NCI-H774 (cell line): Measurements from ENCODE around the gene UTF1.

Experiments used
- DNase-seq: peaks from one replicate; lab custom pipeline; 2025; lab: John Stamatoyannopoulos, UW

The UTF1 gene, protein sequence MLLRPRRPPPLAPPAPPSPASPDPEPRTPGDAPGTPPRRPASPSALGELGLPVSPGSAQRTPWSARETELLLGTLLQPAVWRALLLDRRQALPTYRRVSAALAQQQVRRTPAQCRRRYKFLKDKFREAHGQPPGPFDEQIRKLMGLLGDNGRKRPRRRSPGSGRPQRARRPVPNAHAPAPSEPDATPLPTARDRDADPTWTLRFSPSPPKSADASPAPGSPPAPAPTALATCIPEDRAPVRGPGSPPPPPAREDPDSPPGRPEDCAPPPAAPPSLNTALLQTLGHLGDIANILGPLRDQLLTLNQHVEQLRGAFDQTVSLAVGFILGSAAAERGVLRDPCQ

DNA sequence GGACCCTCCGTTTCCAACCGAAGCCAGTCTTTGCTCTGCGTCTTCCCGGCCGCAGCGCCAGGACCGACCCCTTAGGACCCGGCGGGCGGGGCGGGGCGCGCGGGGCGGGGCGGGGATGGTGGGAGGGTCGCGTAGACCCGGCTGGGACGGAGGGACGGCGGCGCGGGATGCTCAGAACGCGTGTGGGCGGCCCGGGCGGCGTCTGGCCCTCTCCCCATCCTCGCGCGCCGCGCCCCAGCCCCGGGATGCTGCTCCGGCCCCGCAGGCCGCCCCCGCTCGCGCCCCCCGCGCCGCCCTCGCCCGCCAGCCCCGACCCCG, at the start of gene UTF1:
TSS of gene UTF1 (plus strand) at position 174 of the 318 bp plus-strand sequence. CDS start at position 246, 72 bp downstream.
- DNase-seq, result no peak

GRCh38 chr10:133180965-133181639, 48.9 kb upstream of the UTF1 start:
- DNase-seq, result no peak

DNA sequence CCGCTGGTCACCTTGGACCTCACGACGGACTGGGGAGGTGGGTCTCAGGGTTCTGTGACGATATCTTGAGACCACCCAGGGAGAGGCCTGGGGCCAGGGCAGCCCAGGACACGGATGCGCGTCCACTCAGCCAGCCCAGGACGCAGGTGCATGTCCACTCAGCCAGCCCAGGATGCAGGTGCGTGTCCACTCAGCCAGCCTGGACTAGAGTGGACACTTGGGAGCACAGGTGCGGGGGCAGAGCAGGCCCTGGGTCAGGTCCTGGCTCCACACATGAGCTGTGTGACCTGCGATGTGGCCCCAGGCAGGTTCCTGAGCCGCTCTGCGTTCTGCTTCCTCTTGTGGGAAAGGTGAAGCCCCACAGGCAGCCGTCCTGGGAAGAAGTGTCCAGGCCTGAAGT, 47.8 kb upstream of the UTF1 start:
- no peak for DNase-seq

DNA sequence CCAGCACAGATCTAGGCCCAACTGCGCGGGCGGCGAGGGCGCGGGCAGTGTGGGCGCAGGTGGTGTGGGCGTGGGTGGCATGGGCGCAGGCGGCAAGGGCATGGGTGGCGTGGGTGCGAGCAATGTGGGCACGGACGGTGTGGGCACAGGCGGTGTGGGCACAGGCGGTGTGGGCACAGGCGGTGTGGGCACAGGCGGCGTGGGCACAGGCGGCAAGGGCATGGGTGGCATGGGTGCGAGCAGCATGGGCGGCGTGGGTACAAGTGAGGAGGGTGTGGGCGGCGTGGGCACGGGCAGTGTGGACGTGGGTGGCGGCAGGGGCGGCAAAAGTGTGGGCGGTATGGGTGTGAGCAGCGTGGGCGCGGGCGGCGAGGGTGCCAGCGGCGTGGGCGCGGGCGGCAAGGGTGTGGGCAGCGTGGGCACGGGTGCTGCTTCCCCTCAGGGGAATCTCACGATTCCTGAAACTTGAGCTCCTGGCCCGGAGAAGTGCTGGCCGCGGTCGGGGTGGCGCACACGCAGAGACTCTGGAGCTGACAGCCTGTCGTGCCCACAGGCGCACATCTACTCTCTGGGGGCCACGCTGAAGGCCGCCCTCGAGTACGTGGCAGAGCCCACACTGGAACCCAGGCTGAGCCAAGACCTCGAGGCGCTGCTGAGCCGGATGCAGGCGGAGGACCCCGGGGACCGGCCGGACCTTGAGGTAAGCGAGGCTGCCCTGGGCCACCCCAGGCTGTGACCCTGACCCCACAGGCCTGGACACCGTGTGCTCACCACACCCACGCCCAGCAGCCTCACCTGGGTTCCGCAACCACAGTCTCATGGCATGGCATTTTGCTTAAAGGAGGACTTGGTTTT, 47.0 kb upstream of the UTF1 start:
- DNase-seq, result no peak

- DNase-seq, result no peak
Observed at GRCh38 chr10:133183646-133184378, 46.2 kb upstream of the UTF1 start.

- DNase-seq, result no peak
Observed at GRCh38 chr10:133184591-133185244, 45.3 kb upstream of the UTF1 start.

GRCh38 chr10:133185421-133185820, 44.6 kb upstream of the UTF1 start:
- DNase-seq, result no peak

- DNase-seq, result no peak
Observed at GRCh38 chr10:133185916-133186315, 44.1 kb upstream of the UTF1 start.

GRCh38 chr10:133186416-133187090, 43.5 kb upstream of the UTF1 start:
- DNase-seq, result no peak

GRCh38 chr10:133187091-133187905, 42.7 kb upstream of the UTF1 start:
- no peak for DNase-seq

DNA sequence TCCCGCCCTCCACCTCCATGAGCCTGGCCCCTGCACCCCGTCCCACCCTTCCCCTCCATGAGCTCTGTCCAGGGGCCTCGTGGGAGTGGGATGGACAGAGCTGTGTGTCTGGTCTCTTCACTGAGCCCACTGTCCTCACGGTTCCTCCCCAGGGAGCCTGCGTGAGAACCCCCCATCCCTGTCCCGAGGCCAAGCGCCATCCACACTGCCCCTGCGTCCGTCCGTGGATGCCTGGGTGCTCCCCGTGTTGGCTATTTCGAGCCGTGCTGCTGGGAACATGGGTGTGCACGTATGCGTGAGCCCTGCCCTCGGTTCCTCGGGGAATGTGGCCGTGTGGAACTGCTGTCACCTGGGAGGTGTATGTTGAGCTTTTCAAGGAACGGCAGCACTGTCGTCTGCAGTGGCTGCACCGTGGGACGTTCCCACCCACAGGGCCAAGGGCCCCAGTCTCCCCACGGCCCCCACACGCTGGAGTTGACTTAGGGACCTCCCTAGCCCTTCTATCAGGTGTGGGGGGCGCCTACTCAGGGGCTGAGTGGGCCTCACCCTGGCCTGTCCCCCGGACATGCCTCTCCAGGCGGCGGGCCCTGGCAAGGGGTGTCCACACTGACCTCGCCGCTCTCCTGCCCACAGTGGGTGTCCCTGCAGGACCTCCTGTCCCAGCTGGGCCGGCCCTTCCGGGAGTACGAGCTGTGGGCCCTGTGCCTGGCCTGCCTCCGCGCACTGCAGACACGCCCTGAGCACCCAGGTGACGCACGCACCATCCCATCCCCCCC, 41.9 kb upstream of the UTF1 start:
- DNase-seq, result no peak

- DNase-seq, result no peak
Observed at GRCh38 chr10:133189256-133189655, 40.8 kb upstream of the UTF1 start.

DNA sequence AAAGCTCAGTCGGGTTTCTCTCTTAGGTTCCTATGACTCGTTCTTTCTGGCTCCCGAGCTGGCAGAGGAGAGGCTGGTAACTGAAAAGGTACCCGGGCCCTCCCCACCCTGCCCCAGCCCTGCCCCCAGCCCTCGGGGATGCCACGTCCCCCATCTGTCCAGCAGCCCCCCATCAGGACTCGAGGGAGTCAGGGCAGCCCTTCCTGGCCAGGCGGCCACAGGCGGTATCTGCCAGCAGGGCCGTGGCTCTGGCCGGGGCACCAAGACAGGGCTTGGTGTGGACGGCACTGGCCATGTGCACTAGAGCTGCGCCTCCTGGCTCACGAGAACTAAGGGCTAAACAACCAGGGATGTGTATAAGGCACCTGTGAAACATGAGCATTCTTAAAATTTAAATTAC, 40.3 kb upstream of the UTF1 start:
- no peak for DNase-seq

DNA sequence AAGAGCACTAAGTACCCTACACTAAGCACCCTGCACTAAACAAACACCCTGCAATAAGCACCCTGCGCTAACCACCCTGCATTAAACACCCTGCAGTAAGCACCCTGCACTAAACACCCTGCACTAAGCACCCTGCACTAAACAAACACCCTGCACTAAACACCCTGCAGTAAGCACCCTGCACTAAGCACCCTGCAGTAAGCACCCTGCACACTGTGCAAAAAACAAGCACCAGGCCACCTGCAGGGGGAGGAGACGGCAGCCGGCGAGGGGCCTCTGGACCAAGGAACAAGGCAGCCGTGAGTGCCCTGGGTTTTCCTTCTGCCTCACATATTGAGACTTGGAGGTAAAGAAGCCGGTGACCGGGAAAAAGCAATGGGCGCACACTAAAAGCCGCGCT, 39.8 kb upstream of the UTF1 start:
- DNase-seq, result no peak

- DNase-seq, result no peak
Observed at GRCh38 chr10:133191651-133192050, 38.4 kb upstream of the UTF1 start.

- DNase-seq, result no peak
Observed at GRCh38 chr10:133194151-133194550, 35.9 kb upstream of the UTF1 start.

- no peak for DNase-seq
Observed at GRCh38 chr10:133195096-133195495, 34.9 kb upstream of the UTF1 start.

DNA sequence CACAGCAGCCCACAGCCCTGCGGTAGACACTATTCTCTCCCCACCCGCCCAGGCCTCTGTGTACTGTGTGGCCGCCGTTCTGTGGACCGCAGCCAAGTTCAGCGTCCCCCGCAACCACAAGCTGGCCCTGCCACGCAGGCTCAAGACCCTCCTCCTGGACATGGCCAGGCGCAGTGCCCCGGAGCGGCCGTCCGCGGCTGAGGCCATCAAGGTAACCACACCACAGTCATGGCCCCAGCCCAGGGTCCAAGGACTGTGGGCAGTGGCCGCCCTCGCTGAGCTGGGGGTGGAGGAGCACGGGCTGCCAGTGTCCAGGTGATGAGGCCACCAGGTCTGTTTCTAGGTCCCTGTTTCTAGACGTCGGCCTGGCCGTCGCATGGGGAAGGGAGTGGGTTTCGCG, 34.4 kb upstream of the UTF1 start:
- DNase-seq, result no peak

- no peak for DNase-seq
Observed at GRCh38 chr10:133196221-133196915, 33.6 kb upstream of the UTF1 start.
